ENCODE measurements around the gene TAF1L. TPM values are rescaled to one million over a fixed set of nuclear protein-coding genes. Genes with fewer than 3 reads are reported as not detected.

The TAF1L gene
- total and polyA plus RNA-seq, 2 donors (not counting 1 experiment from before 2014, with no cell fraction given) = not detected

DNA sequence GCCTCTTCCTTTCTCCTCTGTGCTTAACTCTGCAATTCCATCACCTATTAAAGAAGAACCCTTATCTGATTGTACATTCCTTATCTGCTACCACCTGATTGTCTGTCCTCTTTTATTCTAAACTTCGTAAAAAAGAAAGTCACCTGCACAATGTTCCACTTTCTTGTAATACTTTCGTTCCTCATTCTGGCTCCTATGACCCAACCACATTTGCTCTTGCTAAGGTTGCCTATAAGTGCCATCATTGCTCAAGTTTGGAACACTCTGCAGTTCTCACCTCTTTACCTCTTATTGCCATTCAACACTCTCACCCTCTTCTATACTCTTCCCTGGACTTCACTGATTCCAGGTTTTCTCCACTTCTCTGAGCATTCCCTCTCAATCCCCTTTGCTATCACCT lies 10.1 kb downstream of the TAF1L start:
- H3K27me3 ChIP-seq (replicated peaks in 1 of 4; ENCODE audit: control extremely low read depth in 1 of 4, control insufficient read depth in 3 of 4, insufficient read depth in 4 of 4, low read length in 3 of 4) = no peaks in the 10 kb centered on the region
- WGBS (ENCODE audit: insufficient coverage) = 90% methylated on average over 2 of the region's 2 CpGs
- H3K27ac ChIP-seq (ENCODE audit: low read length in 2 of 2) = no peak overlapping the region
- TF ChIP-seq EZH2 (IDR thresholded peaks at IDR 0.05; ENCODE audit: borderline replicate concordance, insufficient read depth, low read depth, low read length, poor library complexity, severe bottlenecking) = no peak
- TF ChIP-seq, protein P1, sequence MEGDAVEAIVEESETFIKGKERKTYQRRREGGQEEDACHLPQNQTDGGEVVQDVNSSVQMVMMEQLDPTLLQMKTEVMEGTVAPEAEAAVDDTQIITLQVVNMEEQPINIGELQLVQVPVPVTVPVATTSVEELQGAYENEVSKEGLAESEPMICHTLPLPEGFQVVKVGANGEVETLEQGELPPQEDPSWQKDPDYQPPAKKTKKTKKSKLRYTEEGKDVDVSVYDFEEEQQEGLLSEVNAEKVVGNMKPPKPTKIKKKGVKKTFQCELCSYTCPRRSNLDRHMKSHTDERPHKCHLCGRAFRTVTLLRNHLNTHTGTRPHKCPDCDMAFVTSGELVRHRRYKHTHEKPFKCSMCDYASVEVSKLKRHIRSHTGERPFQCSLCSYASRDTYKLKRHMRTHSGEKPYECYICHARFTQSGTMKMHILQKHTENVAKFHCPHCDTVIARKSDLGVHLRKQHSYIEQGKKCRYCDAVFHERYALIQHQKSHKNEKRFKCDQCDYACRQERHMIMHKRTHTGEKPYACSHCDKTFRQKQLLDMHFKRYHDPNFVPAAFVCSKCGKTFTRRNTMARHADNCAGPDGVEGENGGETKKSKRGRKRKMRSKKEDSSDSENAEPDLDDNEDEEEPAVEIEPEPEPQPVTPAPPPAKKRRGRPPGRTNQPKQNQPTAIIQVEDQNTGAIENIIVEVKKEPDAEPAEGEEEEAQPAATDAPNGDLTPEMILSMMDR (IDR thresholded peaks at IDR 0.05) = no peak
- no peak for ATAC-seq (ENCODE audit: low read depth)
- H4K20me1 ChIP-seq (ENCODE audit: control insufficient read depth, insufficient read depth, low read length, poor library complexity, severe bottlenecking) = no peaks in the 10 kb centered on the region
- ChIA-PET POLR2A (no interaction called here), CTCF (no interaction called here)
- H3K9ac ChIP-seq (ENCODE audit: low read length) = no peak overlapping the region
- no peak overlapping the region for H3K4me2 ChIP-seq (replicated peaks; ENCODE audit: low read depth, low read length, poor library complexity, severe bottlenecking)
- H3K79me2 ChIP-seq (ENCODE audit: control insufficient read depth, insufficient read depth, low read length) = no peaks in the 10 kb centered on the region
- no peaks in the 10 kb centered on the region for H3K9me3 ChIP-seq (ENCODE audit: control extremely low read depth in 1 of 3, control insufficient read depth in 2 of 3, insufficient read depth in 1 of 3, low read length in 2 of 3)
- no peaks in the 10 kb centered on the region for H3K9me3 Mint-ChIP-seq (ENCODE audit: insufficient read depth)
- H3K4me1 Mint-ChIP-seq = no peaks in the 10 kb centered on the region
- no peaks in the 10 kb centered on the region for H3K27me3 Mint-ChIP-seq
- DNase-seq = no peak
- H3K36me3 ChIP-seq (replicated peaks in 1 of 2; ENCODE audit: control extremely low read depth in 1 of 2, control insufficient read depth in 1 of 2, extremely low read depth in 1 of 2, insufficient read depth in 2 of 2, low read length in 1 of 2) = no peaks in the 10 kb centered on the region
- H3K4me3 ChIP-seq (ENCODE audit: control extremely low read depth in 1 of 5, extremely low read depth in 1 of 5, insufficient read depth in 1 of 5, low read depth in 2 of 5, low read length in 4 of 5) = no peak overlapping the region
- no peak overlapping the region for H3K27ac Mint-ChIP-seq
- H3K4me3 Mint-ChIP-seq = no peak overlapping the region
- H2AFZ ChIP-seq (ENCODE audit: insufficient read depth, low read depth, low read length, poor library complexity, severe bottlenecking) = no peak overlapping the region
- intact Hi-C loops (cut with micrococcal nuclease) = no loop called here
- H3K4me1 ChIP-seq (ENCODE audit: control insufficient read depth in 2 of 2, insufficient read depth in 2 of 2, low read length in 2 of 2) = no peaks in the 10 kb centered on the region

DNA sequence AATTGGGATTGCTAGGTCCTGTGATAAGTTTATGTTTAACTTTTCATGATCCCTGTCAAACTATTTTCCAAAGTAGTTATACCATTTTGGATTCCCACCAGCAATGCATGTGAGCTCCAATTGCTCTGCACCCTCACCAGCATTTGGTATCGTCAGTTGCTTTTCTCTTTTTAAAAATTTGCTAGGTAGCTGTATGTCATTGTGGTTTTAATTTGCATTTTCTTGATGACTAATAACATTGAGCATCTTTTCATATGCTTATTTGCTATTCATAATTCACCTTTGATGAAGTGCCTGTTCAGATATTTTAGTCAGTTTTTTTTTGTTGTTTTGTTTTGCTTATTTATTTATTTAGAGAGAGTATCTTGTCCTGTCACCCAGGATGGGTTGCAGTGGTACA lies 12.5 kb downstream of the TAF1L start:
- Mint-ChIP-seq H3K4me3 (no peak overlapping the region), H3K27ac (no peak overlapping the region), H3K9me3 (ENCODE audit: insufficient read depth) (no peaks in the 10 kb centered on the region), H3K4me1 (no peaks in the 10 kb centered on the region), H3K27me3 (peaks cover 7% of the 10 kb centered on the region)
- H3K36me3 ChIP-seq (replicated peaks in 1 of 2; ENCODE audit: control extremely low read depth in 1 of 2, control insufficient read depth in 1 of 2, extremely low read depth in 1 of 2, insufficient read depth in 2 of 2, low read length in 1 of 2) = no peaks in the 10 kb centered on the region
- no peaks in the 10 kb centered on the region for H3K4me1 ChIP-seq (ENCODE audit: control insufficient read depth in 2 of 2, insufficient read depth in 2 of 2, low read length in 2 of 2)
- H3K4me3 ChIP-seq (ENCODE audit: control extremely low read depth in 1 of 5, extremely low read depth in 1 of 5, insufficient read depth in 1 of 5, low read depth in 2 of 5, low read length in 4 of 5) = no peak overlapping the region
- intact Hi-C loops (cut with micrococcal nuclease) = no loop called here
- CTCF ChIA-PET = no interaction called here
- no CpG with 5 or more reads among the region's 1 CpG for WGBS (ENCODE audit: insufficient coverage)
- H3K79me2 ChIP-seq (ENCODE audit: control insufficient read depth, insufficient read depth, low read length) = no peaks in the 10 kb centered on the region
- POLR2A ChIA-PET = no interaction called here
- H3K9ac ChIP-seq (ENCODE audit: low read length) = no peak overlapping the region
- no peak overlapping the region for H3K27ac ChIP-seq (ENCODE audit: low read length in 2 of 2)
- no peak for ATAC-seq (ENCODE audit: low read depth)
- DNase-seq = no peak
- peaks cover 0 to 4% (median 0%) of the 10 kb centered on the region in 4 experiments for H3K27me3 ChIP-seq (replicated peaks in 1 of 4; ENCODE audit: control extremely low read depth in 1 of 4, control insufficient read depth in 3 of 4, insufficient read depth in 4 of 4, low read length in 3 of 4)
- H2AFZ ChIP-seq (ENCODE audit: insufficient read depth, low read depth, low read length, poor library complexity, severe bottlenecking) = no peak overlapping the region
- no peak for TF ChIP-seq EZH2 (IDR thresholded peaks at IDR 0.05; ENCODE audit: borderline replicate concordance, insufficient read depth, low read depth, low read length, poor library complexity, severe bottlenecking)
- TF ChIP-seq, protein P1 (IDR thresholded peaks at IDR 0.05) = no peak
- H3K4me2 ChIP-seq (replicated peaks; ENCODE audit: low read depth, low read length, poor library complexity, severe bottlenecking) = no peak overlapping the region
- H3K9me3 ChIP-seq (ENCODE audit: control extremely low read depth in 1 of 3, control insufficient read depth in 2 of 3, insufficient read depth in 1 of 3, low read length in 2 of 3) = no peaks in the 10 kb centered on the region
- no peaks in the 10 kb centered on the region for H4K20me1 ChIP-seq (ENCODE audit: control insufficient read depth, insufficient read depth, low read length, poor library complexity, severe bottlenecking)
